ENCODE results near the gene AJM1.
"Not testable (repeated sequence)": the region's sequence is repeated elsewhere in the genome, so short reads cannot be mapped to it uniquely, and the experiment has no call there.

Gene AJM1

DNA sequence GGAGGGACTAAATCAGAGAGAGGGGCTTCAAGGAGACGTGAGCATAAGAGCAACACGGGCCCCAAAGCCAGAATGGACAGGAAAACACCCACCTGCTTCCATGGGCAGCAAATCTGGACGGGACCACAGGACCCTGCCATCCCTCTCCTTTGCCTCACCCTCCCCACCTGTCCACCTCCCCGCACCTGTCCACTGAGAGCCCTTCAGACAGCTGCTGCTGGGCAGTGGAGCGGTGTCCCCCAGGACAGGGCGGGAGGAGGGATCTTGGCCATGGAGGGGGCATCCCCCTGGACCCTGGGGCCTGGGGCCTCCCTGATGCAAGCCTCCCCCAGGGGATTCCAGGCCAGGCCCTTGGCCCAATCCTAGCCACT is 43.6 kb upstream of the AJM1 start:
- in situ Hi-C loops (cut with HindIII; ENCODE audit: low pct_ligation_motif_present, low sequenced_read_pairs), result no loop called here
- no peak for DNase-seq
- no peaks in the 10 kb centered on the region for H3K36me3 ChIP-seq (replicated peaks)
- peaks cover 2% of the 10 kb centered on the region for H3K27me3 ChIP-seq (replicated peaks)
- no peak overlapping the region for H3K27ac ChIP-seq
- H3K4me3 ChIP-seq (ENCODE audit: low read depth, low read length), result no peak overlapping the region
- TF ChIP-seq, protein P1, sequence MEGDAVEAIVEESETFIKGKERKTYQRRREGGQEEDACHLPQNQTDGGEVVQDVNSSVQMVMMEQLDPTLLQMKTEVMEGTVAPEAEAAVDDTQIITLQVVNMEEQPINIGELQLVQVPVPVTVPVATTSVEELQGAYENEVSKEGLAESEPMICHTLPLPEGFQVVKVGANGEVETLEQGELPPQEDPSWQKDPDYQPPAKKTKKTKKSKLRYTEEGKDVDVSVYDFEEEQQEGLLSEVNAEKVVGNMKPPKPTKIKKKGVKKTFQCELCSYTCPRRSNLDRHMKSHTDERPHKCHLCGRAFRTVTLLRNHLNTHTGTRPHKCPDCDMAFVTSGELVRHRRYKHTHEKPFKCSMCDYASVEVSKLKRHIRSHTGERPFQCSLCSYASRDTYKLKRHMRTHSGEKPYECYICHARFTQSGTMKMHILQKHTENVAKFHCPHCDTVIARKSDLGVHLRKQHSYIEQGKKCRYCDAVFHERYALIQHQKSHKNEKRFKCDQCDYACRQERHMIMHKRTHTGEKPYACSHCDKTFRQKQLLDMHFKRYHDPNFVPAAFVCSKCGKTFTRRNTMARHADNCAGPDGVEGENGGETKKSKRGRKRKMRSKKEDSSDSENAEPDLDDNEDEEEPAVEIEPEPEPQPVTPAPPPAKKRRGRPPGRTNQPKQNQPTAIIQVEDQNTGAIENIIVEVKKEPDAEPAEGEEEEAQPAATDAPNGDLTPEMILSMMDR (IDR thresholded peaks at IDR 0.05; ENCODE audit: low read depth, low read length, missing control alignments), result no peak

DNA sequence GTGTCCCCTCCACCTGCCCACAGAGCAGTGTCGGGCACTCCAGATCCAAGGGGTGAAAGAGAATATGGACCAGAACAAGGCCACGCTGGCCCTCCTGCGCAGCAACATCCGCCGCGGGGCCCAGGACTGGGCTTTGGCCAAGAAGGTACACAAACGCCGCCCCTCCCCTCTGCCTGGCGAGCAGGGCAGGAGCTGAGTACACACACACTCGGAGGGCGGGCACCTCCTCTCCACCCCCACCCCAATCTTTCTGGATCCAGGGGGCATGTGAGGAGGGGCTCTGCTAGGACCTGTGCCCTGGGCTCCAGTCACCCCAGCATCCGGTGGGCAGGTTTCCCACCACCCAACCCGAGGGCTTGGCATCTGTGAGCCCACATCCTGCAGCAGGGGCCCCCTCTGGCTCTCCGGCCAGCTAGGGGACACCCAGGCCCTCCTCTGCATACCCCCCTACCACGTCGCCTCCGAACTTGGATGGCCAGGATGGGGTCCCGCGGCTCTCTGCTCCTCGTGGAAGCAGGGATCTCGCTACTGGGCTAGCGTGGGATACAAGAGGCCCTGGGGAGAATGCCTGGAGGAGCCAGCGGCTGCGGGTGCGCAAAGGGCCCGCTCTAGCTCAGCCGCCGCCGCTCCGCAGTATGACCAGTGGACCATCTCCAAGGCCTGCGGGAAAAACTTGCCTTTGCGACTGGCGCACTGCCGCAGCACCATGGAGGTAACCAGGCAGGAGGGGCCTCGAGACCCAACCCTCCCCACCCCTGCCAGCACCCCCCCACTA is 43.0 kb upstream of the AJM1 start:
- in situ Hi-C loops (cut with HindIII; ENCODE audit: low pct_ligation_motif_present, low sequenced_read_pairs), result no loop called here
- TF ChIP-seq, protein P1 (IDR thresholded peaks at IDR 0.05; ENCODE audit: low read depth, low read length, missing control alignments), result no peak
- Histone ChIP-seq H3K27me3 (replicated peaks) (peaks cover 2% of the 10 kb centered on the region), H3K36me3 (replicated peaks) (no peaks in the 10 kb centered on the region), H3K27ac (no peak overlapping the region), H3K4me3 (ENCODE audit: low read depth, low read length) (no peak overlapping the region)
- DNase-seq, result no peak

DNA sequence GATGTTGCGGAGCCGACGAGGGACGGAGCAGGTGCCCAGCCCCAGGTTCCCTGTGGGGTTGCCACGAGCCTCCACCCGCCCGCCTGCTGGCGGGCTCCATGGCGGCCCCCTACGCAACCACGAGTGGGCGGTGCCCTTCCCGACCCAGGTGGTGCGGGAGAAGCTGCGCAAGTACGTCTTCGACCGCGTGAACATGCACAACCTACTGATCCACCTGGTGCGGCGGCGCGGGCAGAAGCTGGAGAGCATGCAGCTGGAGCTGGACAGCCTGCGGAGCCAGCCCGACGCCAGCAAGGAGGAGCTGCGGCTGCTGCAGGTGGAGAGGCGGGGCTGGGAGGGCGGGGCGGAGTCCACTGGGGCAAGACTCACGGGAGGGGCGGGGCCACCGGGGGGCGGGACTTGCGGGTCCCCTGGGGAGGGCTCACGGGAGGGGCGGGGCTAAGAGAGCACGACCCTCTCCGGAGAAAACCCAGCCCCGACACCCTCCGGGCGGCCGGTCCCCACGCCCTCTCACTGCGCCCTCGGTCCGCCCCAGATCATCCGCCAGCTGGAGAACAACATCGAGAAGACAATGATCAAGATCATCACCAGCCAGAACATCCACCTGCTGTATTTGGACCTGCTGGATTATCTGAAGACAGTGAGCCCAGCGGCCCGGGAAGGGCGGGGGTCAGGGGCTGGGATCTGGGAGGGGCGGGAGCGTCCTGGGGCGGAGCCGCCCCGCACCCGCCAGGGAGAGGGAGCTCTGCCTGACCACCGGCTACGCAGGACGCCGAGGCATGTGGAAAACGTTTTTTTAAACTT is 42.2 kb upstream of the AJM1 start:
- no peak for DNase-seq
- Histone ChIP-seq H3K36me3 (replicated peaks) (no peaks in the 10 kb centered on the region), H3K4me3 (ENCODE audit: low read depth, low read length) (no peak overlapping the region), H3K27ac (no peak overlapping the region), H3K27me3 (replicated peaks) (peaks cover 2% of the 10 kb centered on the region)
- TF ChIP-seq, protein P1 (IDR thresholded peaks at IDR 0.05; ENCODE audit: low read depth, low read length, missing control alignments), result no peak
- in situ Hi-C loops (cut with HindIII; ENCODE audit: low pct_ligation_motif_present, low sequenced_read_pairs), result loop anchor here (25.0 kb wide), 1 partner anchor 237 kb away; the partner anchor contains the start of genes ABCA2, FUT7 and NPDC1

DNA sequence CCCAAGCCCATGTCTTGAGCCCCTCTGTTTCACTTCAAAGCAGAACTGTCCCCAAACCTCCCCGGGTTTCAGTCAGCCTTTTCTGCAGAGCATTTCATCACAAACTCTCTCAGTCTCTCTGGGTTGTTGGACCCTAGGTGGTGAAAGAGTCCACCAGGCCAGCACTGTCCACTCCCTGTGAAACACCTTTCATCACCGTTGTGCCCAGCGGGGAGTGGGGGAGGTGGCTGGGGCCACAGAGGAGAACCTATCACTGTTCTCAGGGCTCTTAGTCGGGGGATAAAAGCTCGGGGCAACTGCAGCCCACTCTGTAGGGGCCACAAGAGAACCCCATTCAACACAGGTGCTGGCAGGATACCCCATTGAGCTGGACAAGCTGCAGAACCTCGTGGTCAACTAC is 40.0 kb upstream of the AJM1 start:
- no peak for DNase-seq
- TF ChIP-seq, protein P1 (IDR thresholded peaks at IDR 0.05; ENCODE audit: low read depth, low read length, missing control alignments), result no peak
- H3K27me3 ChIP-seq (replicated peaks), result peaks cover 2% of the 10 kb centered on the region
- no peak overlapping the region for H3K27ac ChIP-seq
- H3K4me3 ChIP-seq (ENCODE audit: low read depth, low read length), result no peak overlapping the region
- in situ Hi-C loops (cut with HindIII; ENCODE audit: low pct_ligation_motif_present, low sequenced_read_pairs), result loop anchor here (25.0 kb wide), 1 partner anchor 235 kb away; the partner anchor contains the start of genes ABCA2, FUT7 and NPDC1
- no peaks in the 10 kb centered on the region for H3K36me3 ChIP-seq (replicated peaks)

DNA sequence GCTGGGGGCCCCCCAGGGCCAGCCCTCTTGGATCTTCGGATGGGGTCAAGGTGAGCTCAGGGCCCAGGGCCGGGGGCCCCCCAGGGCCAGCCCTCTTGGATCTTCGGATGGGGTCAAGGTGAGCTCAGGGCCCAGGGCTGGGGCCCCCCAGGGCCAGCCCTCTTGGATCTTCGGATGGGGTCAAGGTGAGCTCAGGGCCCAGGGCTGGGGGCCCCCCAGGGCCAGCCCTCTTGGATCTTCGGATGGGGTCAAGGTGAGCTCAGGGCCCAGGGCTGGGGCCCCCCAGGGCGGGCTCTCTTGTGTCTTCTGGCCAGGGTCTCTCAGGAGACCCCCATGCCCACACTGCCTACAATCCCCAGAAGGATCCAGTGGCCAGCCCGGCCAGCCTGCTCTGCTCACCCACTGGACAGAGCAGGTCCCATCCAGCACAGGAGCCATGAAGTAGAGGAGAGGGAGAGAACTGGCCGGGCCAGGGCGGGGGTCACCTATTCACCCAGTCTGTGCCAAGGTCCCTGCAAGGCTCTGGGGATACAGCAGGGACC is 39.2 kb upstream of the AJM1 start:
- not testable (repeated sequence) for H3K36me3 ChIP-seq (replicated peaks); DNase-seq
- in situ Hi-C loops (cut with HindIII; ENCODE audit: low pct_ligation_motif_present, low sequenced_read_pairs), result loop anchor here (25.0 kb wide), 1 partner anchor 234 kb away; the partner anchor contains the start of genes ABCA2, FUT7 and NPDC1

More for the DNA sequence above, 39.2 kb upstream of the AJM1 start:
- H3K27me3 ChIP-seq (replicated peaks); H3K27ac ChIP-seq; H3K4me3 ChIP-seq (ENCODE audit: low read depth, low read length): not testable (repeated sequence)
